ENCODE measurements around the gene NDUFV3.
A peak's percentile ranks its signal among the peaks of the same experiment; 100 is the strongest.
"Not testable (repeated sequence)": the region's sequence is repeated elsewhere in the genome, so short reads cannot be mapped to it uniquely, and the experiment has no call there.

NDUFV3 gene

DNA sequence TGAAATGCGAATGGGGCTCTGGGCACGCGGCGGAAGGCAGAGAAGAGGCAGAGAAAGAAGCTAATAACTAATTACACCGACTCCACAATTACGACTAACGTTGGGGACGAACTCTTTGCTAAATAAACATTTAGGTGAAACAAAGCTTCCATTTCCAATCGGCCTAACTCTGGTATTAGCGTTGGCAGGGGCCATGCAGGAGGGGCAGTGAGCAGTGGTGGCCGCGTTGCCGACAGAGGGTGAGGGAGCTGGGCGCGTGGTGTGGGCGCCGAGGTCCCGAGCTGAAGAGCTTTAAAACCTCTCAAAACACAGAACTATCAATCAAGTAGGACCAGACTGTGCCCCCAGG is 553 bp upstream of the NDUFV3 start:
- no peak for DNase-seq (ENCODE audit: low read depth in 3 of 3)

DNA sequence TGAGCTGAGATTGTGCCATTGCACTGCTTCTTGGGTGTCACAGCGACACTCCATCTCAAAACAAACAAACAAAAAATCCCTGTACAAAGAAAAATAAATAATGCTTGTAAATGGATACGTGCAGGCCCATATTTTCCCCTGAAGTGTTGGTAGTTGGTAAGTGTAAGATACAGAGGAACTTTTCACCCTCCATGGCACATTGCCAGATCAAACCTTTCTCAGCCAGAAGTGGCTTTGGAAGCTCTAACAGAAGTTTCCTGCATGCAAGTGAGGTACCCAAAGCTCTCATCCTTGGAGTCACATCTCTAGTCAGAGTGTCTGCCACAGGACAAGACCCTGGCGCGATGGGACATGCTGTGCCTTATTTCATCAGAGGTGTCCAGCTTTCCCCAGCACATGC is 7.3 kb downstream of the NDUFV3 start:
- no peak for DNase-seq (ENCODE audit: low read depth in 3 of 3)

DNA sequence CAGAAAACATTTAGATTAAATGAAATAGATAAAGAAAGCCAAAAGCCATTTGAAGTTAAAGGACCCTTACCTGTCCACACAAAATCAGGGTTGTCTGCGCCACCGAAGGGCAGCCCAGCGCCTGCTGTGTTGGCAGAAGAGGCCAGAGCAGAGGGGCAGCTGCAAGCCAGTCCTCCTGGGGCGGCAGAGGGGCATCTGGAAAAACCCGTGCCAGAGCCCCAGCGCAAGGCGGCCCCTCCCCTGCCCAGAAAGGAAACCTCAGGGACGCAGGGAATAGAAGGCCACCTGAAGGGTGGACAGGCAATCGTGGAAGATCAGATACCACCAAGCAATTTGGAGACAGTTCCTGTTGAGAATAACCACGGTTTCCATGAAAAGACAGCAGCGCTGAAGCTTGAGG is 10.7 kb downstream of the NDUFV3 start:
- no peak for DNase-seq (ENCODE audit: low read depth in 3 of 3)

DNA sequence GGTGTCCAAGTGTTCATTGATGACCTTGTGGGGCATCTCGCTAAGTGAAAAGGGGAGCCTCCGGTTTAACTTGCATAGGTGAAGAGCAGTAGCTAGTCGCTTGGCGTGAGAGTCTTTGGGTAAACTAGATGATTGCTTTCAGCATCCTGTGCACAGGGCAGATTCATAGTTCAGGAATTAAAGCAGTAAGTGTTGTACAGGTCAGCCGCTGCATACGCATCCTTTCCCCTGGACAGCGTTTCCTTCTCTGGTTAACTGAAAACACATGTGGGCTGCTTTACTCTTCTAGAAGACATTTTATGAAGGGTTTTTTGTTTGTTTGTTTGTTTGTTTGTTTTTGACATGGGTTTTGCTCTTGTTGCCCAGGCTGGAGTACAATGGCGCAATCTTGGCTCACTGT is 12.1 kb downstream of the NDUFV3 start:
- no peak for DNase-seq (ENCODE audit: low read depth in 3 of 3)

DNA sequence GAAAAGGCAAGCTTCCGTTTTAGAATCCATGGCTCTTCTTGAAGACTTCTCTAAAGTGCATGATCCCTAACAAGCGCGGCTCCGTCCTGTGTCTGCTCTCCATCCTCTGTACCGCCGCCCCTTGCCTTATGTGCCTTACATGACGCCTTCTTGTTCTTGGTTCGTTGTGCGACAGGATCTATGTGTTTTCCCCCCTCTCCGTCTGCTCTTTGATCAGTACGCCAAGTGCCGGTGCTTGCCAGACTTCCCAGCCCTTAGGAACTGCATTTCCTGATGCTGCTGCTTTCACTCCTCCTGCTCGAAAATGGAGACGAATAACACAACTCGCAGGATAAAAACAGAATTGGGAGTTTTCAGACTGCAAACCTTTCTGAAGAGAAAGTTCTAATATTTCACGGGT is 13.1 kb downstream of the NDUFV3 start:
- no peak for DNase-seq (ENCODE audit: low read depth in 3 of 3)

DNA sequence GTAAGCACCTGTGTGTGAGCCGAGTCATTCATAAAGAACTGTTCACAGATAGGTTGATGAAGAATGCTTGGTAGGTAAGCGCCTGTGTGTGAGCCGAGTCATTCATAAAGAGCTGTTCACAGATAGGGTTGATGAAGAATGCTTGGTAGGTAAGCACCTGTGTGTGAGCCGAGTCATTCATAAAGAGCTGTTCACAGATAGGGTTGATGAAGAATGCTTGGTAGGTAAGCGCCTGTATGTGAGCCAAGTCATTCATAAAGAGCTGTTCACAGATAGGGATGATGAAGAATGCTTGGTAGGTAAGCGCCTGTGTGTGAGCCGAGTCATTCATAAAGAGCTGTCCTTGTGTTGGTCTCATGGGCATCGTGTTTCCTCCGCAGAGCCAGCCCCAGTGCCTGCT is 15.4 kb downstream of the NDUFV3 start:
- DNase-seq (ENCODE audit: low read depth in 3 of 3), result not testable (repeated sequence)

DNA sequence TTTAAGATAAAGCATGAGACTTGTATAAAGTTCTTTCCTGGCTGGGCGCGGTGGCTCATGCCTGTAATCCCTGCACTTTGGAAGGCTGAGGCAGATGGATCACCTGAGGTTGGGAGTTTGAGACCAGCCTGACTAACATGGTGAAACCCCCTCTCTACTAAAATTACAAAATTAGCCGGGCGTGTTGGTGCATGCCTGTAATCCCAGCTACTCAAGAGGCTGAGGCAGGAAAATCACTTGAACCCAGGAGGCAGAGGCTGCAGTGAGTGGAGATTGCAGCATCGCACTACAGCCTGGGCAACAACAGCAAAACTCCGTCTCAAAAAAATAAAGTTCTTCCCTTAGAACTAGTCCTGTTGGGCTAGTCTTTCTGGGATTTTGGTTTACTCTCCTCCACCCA is 18.8 kb downstream of the NDUFV3 start:
- not testable (repeated sequence) for DNase-seq (ENCODE audit: low read depth in 3 of 3)

DNA sequence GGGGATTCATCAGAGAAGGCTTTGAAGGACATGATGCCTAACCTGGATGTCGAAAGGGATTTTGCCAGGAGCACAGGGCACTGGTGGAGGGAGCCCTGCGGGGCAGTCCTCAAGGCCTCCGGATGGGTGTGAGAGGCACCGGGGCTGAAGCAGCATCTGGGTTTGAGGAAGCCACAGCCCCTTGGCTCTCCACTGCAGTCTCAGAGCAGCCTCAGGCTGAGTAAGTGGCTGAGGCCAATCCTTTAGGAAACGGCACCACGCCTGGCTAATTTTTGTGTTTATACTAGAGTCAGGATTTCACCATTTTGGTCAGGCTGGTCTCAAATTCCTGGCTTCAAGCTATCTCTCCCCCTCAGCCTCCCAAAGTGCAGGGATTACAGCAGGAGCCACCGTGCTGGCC is 20.4 kb downstream of the NDUFV3 start:
- no peak for DNase-seq (ENCODE audit: low read depth in 3 of 3)

DNA sequence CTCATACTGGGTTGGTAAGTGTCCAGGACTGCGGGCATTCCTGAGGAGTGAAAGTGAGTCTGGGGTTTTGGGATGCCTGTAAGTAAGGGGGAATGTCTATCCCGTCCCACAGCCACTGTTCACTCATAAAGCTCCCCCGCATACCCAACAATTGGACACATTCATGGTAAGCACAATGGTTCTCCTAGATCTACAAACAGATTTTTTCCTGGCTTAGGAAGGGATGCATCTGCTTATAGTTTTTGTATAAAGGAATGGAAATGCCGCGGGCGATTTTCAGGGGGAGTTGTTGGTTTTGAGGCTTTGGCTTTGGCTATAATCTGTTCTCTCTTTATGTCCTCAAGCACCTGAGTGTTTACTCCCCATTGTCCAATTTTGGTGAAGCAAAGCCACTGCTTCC is 25.2 kb downstream of the NDUFV3 start:
- DNase-seq (ENCODE audit: low read depth in 3 of 3), result no peak

DNA sequence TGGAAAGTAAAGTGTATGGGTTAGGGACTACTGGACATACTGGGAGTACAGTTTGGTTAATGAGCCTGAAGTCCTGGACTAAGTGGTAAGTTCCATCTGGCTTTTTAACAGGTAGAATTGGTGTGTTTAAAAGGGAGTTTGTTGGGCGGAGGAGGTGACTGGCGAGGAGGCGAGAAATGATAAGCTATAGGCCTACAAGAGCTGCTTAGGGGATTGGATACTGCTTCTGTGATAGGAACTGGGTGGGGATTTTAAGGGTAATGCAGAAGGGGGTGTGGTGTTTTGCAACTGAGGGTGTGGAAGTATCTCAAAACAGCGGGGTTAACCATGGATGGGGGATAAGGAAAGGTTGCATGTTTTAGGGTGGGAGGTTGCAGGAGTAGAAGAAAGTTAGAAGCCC is 28.8 kb downstream of the NDUFV3 start:
- DNase-seq (ENCODE audit: low read depth in 3 of 3), result no peak

DNA sequence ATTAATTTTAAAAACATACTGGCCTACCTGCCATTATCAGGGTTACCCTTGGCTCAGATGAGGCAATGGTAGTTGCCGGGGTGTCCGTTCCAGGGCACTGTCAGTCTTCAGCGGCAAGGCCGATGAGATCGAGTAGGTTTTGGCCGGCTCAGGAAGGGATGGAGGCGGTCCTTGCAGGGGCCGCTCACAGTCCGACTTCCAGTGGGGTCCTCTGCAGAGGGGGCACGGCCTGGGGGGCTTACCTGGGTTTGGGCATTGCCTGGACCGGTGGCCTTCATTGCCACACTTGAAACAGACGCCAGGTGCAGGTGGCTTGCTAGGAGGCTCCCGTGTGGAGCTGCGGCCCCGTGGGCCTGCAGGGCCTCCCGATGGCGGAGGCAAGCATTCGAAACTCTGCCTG is 29.8 kb downstream of the NDUFV3 start:
- no peak for DNase-seq (ENCODE audit: low read depth in 3 of 3)

DNA sequence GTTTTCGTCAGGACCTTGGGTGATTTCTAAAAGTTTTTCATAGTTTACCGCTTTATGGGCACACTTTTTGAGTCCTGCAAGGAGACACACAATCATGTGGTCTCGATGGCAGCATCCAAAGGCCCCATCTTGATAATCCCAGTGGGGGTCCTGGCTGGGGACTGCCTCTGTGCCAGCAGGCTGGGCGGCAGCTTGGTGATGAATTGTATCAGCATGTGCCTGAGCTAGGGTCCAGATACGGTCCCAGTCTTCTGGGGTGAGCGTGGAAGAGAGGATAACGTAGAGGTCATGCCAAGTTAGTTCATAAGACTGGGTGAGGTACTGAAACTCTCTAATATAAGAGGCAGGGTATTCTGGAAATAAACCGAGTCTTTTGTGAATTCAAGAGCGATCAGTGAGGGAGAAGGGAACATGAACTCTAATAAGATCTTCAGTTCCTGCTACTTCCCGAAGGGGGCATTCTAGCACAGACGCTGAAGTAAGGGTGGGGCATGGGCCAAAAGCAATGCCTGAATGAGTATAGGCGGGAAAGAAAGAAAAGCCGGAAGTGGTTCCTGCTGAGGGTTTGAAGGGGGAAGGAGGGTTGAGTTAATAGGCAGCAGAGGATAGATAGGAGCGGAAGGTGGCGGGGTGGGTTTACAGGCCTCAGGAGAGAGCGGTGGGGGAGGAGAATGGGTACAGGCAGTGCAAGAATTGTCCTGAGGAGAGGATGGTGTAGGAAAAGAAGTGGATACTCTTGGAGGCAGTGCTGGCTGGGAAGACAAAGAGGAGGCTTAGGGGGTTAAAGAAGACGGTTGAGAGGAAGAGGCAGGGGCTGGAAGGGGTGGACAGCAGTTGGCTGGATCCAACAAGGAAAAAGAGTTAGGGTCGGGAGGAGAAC is 30.7 kb downstream of the NDUFV3 start:
- DNase-seq (ENCODE audit: low read depth in 3 of 3), result peak; percentile 46 to 68 (median 68)

DNA sequence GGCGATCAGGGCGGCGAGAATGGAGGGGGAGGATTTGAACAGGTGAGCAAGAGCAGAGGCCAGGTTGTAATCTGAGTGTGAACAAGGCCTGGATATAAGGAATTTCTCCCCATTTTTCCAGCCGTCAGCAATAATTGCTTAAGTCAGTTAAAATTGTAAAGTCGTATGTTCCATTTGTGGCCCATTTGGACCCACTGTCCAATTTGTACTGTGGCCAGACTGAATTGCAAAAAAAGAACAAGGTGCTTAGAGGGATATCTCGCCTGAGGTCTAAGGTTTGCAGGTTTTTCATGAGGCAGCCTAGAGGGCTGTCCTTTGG is 31.3 kb downstream of the NDUFV3 start:
- DNase-seq (ENCODE audit: low read depth in 3 of 3), result no peak

DNA sequence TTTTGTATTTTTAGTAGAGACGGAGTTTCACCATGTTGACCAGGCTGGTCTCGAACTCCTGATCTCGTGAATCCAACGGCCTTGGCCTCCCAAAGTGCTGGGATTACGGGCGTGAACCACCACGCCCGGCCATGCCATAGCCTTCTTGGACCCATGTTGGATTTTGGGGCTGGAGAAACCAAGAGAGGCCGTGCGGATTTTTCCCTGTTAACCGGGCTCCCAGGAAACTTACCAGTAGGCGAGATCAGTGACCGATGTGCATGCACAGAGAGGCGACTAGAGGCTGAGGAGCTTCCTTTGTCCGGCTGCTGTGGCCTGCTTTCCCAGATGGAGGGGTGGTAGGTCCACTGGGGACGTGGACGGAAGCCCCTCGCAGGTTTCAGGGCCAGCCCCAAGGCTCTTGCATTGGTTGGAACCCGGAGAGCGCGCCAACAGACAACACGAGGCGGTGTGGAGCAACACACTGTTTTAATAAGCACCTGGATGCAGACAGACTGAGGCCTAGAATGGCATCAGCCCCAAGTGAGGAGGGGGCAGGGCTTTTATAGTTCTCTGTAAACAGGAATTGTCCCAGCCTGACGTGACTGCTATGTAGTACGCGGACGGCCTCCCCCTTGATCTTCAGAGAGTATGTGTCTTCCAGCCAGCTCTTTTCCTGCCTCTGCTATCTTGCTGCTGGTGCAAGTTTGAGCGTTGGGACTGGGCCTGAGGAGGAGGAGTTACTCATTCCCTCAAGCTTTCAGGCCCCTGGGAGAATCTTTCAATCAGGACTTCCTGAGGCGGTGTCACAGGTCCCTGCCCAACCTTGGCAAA is 32.2 kb downstream of the NDUFV3 start, which contains the start of gene ERVH48-1:
Gene ERVH48-1 (minus strand): TSS at position 517 of the 813 bp plus-strand sequence. CDS start 6,624 bp downstream, outside the sequence.
- DNase-seq (ENCODE audit: low read depth in 3 of 3), result no peak

DNA sequence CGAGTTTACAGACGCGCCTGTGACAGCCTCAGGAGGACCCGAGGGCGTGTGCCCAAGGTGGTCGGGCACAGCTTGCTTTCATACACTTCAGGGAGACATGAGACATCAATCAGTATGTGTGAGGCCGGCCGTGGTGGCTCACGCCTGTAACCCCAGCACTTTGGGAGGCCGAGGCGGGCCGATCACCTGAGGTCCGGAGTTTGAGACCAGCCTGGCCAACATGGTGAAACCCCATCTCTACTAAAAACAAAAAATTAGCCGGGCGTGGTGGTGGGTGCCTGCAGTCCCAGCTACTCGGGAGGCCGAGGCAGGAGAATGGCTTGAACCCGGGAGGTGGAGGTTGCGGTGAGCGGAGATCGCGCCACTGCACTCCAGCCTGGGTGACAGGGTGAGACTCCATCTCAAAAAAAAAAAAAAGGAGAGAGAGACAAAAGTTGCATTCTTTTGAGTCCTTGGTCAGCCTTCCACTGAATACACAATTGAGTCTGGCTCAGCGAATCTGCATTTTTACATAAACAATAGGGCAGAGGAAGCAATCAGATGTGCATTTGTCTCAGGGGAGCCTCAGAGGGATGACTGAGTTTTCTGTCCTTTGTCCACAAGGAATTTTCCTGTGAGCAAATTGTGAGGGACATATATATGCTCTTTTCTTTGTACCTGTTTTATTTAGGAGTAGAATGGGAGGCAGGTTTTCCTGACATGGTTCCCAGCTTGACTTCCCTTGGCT is 34.5 kb downstream of the NDUFV3 start:
- not testable (repeated sequence) for DNase-seq (ENCODE audit: low read depth in 3 of 3)

DNA sequence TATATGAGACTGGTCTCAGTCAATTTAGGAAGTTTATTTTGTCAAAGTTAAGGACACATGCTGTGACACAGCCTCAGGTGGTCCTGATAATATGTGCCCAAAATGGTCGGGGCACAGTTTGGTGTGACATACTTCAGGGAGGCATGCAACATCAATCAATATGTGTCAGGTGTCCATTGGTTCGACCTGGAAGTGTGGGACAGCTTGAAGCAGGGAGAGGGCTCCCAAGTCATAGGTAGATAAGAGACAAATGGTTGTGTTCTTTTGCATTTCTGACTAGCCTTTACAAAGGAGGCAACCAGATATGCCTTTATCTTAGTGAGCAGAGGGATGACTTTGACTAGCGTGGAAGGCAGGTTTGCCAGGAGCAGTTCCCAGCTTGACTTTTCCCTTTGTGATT is 36.9 kb downstream of the NDUFV3 start:
- DNase-seq (ENCODE audit: low read depth in 3 of 3), result no peak

DNA sequence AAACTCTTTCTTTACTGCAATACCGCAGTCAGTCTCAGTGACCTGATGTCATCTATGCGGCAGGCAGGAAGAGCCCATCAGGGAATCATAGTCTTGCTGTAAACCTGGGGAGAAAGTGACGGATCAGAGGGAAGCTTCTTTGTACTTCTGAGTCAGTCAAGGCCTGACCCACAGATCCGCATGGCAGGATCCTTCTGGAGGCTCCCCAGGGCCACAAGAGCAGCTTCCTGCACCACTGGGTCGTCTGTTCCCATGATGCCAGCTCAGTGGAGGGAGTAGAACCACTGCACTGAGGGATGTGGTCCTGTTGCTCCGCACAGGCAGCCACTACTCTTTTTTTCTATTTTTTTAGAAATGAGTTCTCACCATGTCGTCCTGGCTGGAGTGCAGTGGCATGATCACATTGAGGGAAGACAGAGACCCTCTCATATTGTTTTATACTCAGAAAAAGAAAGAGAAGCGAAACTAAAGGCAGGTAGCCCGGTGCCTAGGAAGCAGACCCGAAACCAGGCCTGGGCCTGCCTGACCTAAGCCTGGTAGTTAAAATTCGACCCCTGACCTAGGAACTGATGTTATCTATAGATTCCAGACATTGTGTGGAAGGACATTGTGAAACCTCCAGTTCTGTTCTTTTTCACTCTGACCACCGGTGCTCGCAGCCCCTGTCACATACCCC is 38.6 kb downstream of the NDUFV3 start:
- DNase-seq (ENCODE audit: low read depth in 3 of 3), result no peak

DNA sequence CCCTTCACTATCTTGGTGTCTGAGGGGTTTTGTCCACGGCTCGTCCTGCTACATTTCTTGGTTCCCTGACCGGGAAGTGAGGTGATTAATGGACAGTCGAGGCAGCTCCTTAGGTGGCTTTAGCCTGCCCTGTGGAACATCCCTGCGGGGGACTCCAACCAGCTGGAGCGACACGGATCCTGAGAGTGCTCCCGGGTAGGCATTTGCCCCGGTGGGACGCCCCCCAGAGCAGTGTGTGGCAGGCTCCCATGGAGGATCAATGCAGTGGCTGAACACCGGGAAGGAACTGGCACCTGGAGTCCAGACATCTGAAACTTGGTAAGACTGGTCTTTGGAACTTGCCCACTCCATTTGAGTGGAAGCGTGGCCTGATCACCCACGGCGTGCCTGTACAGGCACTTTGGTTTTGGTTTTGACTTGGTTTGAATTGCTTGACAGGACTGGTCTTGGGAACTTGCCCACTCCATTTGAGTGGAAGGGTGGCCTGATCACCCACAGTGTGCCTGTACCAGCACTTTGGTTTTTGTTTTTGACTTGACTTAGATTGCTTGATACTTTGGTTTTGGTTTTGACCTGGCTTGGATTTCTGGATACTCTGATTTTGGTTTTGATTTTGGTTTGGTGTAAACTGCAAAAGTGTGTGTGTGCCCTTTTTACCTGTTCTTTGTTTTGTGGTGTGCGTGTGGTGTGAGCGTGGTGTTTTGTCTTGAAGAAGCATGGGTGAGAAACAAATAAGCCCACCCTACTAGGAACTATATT is 39.4 kb downstream of the NDUFV3 start:
- not testable (repeated sequence) for DNase-seq (ENCODE audit: low read depth in 3 of 3)

DNA sequence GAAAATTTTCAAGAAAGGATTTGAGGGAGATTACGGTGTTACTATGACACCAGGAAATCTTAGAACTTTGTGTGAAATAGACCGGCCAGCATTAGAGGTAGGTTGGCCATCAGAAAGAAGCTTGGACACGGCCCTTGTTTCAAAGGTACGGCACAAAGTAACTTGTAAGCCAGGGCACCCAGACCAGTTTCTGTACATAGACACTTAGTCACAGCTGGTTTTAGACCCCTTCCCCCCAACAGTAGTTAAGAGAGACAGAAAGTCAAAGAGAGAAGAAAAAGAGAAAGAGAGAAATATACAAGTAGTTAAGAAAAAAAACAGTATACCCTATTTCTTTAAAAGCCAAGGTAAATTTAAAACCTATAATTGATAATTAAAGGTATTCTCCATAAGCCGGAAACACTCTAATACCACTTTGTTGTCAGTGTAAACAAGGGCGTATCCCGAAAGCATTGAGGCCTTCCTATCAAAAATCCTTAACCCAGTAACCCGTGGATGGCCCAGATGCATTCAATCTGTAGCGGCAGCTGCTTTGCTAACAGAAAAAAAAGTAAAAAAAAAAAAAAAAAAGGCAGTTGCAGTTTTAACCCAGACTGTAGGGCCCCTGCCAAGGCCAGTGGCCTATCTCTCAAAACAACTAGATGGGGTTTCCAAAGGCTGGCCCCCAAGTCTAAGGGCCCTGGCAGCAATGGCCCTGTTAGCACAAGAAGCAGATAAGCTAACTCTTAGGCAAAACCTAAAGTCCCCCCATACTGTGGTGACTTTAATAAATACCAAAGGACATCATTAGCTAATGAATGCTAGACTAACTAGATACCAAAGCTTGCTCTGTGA is 40.2 kb downstream of the NDUFV3 start:
- DNase-seq (ENCODE audit: low read depth in 3 of 3), result not testable (repeated sequence)

DNA sequence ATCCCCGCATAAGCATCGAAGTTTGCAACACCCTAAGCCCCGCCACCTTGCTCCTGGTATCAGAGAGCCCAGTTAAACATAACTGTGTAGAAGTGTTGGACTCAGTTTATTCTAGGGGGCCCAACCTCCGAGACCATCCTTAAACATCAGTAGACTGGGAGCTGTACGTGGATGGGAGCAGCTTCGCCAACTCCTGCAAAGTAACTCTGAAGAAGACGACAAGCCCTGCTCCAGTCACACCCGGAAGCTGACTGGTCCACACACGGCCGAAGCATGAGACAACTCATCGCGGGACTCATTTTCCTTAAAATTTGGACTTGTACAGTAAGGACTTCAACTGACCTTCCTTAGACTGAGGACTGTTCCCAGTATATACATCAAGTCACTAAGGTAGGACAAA is 40.9 kb downstream of the NDUFV3 start:
- not testable (repeated sequence) for DNase-seq (ENCODE audit: low read depth in 3 of 3)
